ENCODE data around the gene YTHDC2.

YTHDC2 gene

GRCh38 chr5:113552137-113552536 is 38.6 kb downstream of the YTHDC2 start:
- TF ChIP-seq POLR2AphosphoS5 (IDR thresholded peaks at IDR 0.05; ENCODE audit: low read depth, low read length), result no peak
- no peak for TF ChIP-seq SIN3A (IDR thresholded peaks at IDR 0.05; ENCODE audit: borderline replicate concordance, insufficient read depth, low read length)
- no peak for TF ChIP-seq TAF1 (IDR thresholded peaks at IDR 0.05; ENCODE audit: borderline replicate concordance, insufficient read depth, low read length)

- no peak for TF ChIP-seq POLR2AphosphoS5 (IDR thresholded peaks at IDR 0.05; ENCODE audit: low read depth, low read length)
- TF ChIP-seq TAF1 (IDR thresholded peaks at IDR 0.05; ENCODE audit: borderline replicate concordance, insufficient read depth, low read length), result no peak
- TF ChIP-seq FOXP2 (optimal IDR thresholded peaks at IDR 0.05; ENCODE audit: borderline replicate concordance, extremely low read depth, extremely low read length, insufficient read depth), result no peak
- no peak for TF ChIP-seq SIN3A (IDR thresholded peaks at IDR 0.05; ENCODE audit: borderline replicate concordance, insufficient read depth, low read length)
- no peak for TF ChIP-seq REST (IDR thresholded peaks at IDR 0.05; ENCODE audit: insufficient read depth in 1 of 2, low read depth in 2 of 2, low read length in 2 of 2)
Observed at GRCh38 chr5:113552620-113553019, 39.1 kb downstream of the YTHDC2 start.

GRCh38 chr5:113562828-113563400 is 49.4 kb downstream of the YTHDC2 start:
- TF ChIP-seq POLR2AphosphoS5 (IDR thresholded peaks at IDR 0.05; ENCODE audit: low read depth, low read length) (no peak), FOXP2 (optimal IDR thresholded peaks at IDR 0.05; ENCODE audit: borderline replicate concordance, extremely low read depth, extremely low read length, insufficient read depth) (no peak), SIN3A (IDR thresholded peaks at IDR 0.05; ENCODE audit: borderline replicate concordance, insufficient read depth, low read length) (no peak), TAF1 (IDR thresholded peaks at IDR 0.05; ENCODE audit: borderline replicate concordance, insufficient read depth, low read length) (no peak), REST (IDR thresholded peaks at IDR 0.05; ENCODE audit: insufficient read depth in 1 of 2, low read depth in 2 of 2, low read length in 2 of 2) (no peak)

- TF ChIP-seq FOXP2 (optimal IDR thresholded peaks at IDR 0.05; ENCODE audit: borderline replicate concordance, extremely low read depth, extremely low read length, insufficient read depth) (no peak), SIN3A (IDR thresholded peaks at IDR 0.05; ENCODE audit: borderline replicate concordance, insufficient read depth, low read length) (no peak), TAF1 (IDR thresholded peaks at IDR 0.05; ENCODE audit: borderline replicate concordance, insufficient read depth, low read length) (no peak), REST (IDR thresholded peaks at IDR 0.05; ENCODE audit: insufficient read depth in 1 of 2, low read depth in 2 of 2, low read length in 2 of 2) (no peak), POLR2AphosphoS5 (IDR thresholded peaks at IDR 0.05; ENCODE audit: low read depth, low read length) (no peak)
Observed at GRCh38 chr5:113569396-113569795, 55.9 kb downstream of the YTHDC2 start.

GRCh38 chr5:113572716-113573115 is 59.2 kb downstream of the YTHDC2 start:
- no peak for TF ChIP-seq TAF1 (IDR thresholded peaks at IDR 0.05; ENCODE audit: borderline replicate concordance, insufficient read depth, low read length)
- no peak for TF ChIP-seq POLR2AphosphoS5 (IDR thresholded peaks at IDR 0.05; ENCODE audit: low read depth, low read length)
- no peak for TF ChIP-seq FOXP2 (optimal IDR thresholded peaks at IDR 0.05; ENCODE audit: borderline replicate concordance, extremely low read depth, extremely low read length, insufficient read depth)
- TF ChIP-seq SIN3A (IDR thresholded peaks at IDR 0.05; ENCODE audit: borderline replicate concordance, insufficient read depth, low read length), result no peak
- no peak for TF ChIP-seq REST (IDR thresholded peaks at IDR 0.05; ENCODE audit: insufficient read depth in 1 of 2, low read depth in 2 of 2, low read length in 2 of 2)
